Psoas muscle (tissue), 8 donors: ENCODE data around the gene HECW1. TPM values are rescaled to one million over a fixed set of nuclear protein-coding genes. Genes with fewer than 3 reads are reported as not detected.

ENCODE experiments used
- ATAC-seq, 4 donors: fragments of 200-7000 bp; cut with Tn5 transposase; one replicate each; pipeline ENCODE4 v1.9.1; 2020; ENCODE audit warnings: moderate library complexity in 3 of 4, mild to moderate bottlenecking in 2 of 4
- DNase-seq, 2 donors: peaks; one replicate each; pipeline ENCODE4 v3.0.0-alpha.2; 2020
- H3K27ac ChIP-seq: fragments of 200-600 bp; one replicate; pipeline ENCODE4 v1.8.0; 2022
- H3K27me3 ChIP-seq, 3 donors: fragments of 200-600 bp in 1 of 3; one replicate each; pipeline versions ENCODE4 v1.6.1 to v1.8.0; 2013 to 2022; ENCODE audit warnings: low read length in 2 of 3, mild to moderate bottlenecking in 2 of 3, moderate library complexity in 1 of 3; ENCODE audit not compliant: insufficient read depth in 3 of 3
- H3K36me3 ChIP-seq, 2 donors: fragments of 200-600 bp in 1 of 2; one replicate each; pipeline versions ENCODE4 v1.6.1 to v1.8.0; 2013 to 2022; ENCODE audit warnings: low read depth in 1 of 2, mild to moderate bottlenecking in 1 of 2, moderate library complexity in 1 of 2; ENCODE audit not compliant: insufficient read depth in 1 of 2
- H3K4me1 ChIP-seq: fragments of 200-600 bp; one replicate; pipeline ENCODE4 v1.8.0; 2022
- H3K4me3 ChIP-seq: fragments of 200-600 bp; one replicate; pipeline ENCODE4 v1.8.0; 2022; ENCODE audit warnings: mild to moderate bottlenecking
- H3K9me3 ChIP-seq: fragments of 200-600 bp; one replicate; pipeline ENCODE4 v1.8.0; 2022
- WGBS, 3 donors: extraction: QIAGEN DNeasy Blood & Tissue Kit; methylation state at CpG; one replicate each; pipeline versions ENCODE4 v1.1.6 to v1.1.7; 2013; 5-methylcytosine and 5-hydroxymethylcytosine counted together
- intact Hi-C, 2 donors: fragments of 100-400 bp; cut with DNase I; formaldehyde crosslinking; loops; one replicate each; pipeline versions ENCODE4 v1.11.0 to v1.14.2; 2022
- polyA plus RNA-seq, 3 donors: library from polyadenylated mRNA; stranded (reverse); fragments of 200-250 nt; gene quantifications; one replicate each; pipeline ENCODE4 v1.2.3, GENCODE V29; 2013
- total RNA-seq, 4 donors: library from RNA; stranded (reverse); fragmentation: NEBNext Ultra II Directional in 2 of 4; extraction: Animal tissue kit (Norgen Biotek cat#: 25700) in 2 of 4; gene quantifications; one replicate each; pipeline versions ENCODE4 v1.2.1 to v1.2.4, GENCODE V29; 2021 to 2023
- TF ChIP-seq, protein P1 (sequence below): fragments of 200-600 bp; IDR thresholded peaks from one replicate; pipeline ENCODE4 v1.8.0; 2022; ENCODE audit warnings: antibody characterized with exemption
- donor health status: healthy with polysubstance abuse.
- donor health status: DM: no; HTN: no; CAD: no; lungs with moderate emphysema.
- donor health status: Bipolar disorder and iron deficiency.
- donor health status: healthy.
- donor health status: DM: yes; HTN: yes; CAD: no.
- donor health status: DM: no; HTN: no; CAD: no.
- donor health status: DM: no; HTN: no; CAD: no.
- donor health status: DM: yes; HTN: yes; CAD: no.

Gene HECW1
- total and polyA plus RNA-seq, 7 donors = 0.07 to 2.8 (median 1.0) TPM

GRCh38 chr7:43406961-43407360 lies 294.5 kb downstream of the HECW1 start:
- TF ChIP-seq, protein P1, sequence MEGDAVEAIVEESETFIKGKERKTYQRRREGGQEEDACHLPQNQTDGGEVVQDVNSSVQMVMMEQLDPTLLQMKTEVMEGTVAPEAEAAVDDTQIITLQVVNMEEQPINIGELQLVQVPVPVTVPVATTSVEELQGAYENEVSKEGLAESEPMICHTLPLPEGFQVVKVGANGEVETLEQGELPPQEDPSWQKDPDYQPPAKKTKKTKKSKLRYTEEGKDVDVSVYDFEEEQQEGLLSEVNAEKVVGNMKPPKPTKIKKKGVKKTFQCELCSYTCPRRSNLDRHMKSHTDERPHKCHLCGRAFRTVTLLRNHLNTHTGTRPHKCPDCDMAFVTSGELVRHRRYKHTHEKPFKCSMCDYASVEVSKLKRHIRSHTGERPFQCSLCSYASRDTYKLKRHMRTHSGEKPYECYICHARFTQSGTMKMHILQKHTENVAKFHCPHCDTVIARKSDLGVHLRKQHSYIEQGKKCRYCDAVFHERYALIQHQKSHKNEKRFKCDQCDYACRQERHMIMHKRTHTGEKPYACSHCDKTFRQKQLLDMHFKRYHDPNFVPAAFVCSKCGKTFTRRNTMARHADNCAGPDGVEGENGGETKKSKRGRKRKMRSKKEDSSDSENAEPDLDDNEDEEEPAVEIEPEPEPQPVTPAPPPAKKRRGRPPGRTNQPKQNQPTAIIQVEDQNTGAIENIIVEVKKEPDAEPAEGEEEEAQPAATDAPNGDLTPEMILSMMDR = no peak
- 55 to 59% (median 57%) methylated on average over 5 of the region's 5 CpGs for WGBS, 3 donors
- ATAC-seq = no peak

DNA sequence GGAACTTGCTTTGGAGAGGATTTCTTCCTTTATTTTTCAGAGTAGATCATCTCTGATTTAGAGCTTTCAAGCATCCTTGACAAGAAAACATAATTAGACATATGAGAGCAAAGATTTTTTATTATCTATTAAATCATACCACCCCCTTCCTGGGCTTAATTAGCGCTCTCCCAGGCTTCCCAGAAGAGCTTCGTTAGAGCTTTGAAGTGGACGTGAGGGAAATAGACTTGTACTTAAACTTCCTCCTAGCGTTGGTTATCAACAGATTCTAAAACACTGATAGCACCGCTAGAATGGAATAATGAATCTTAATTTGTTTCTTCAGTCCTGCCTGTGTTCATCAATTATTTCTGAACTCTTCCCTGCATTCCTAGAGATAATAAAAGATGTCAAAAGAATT lies 296.5 kb downstream of the HECW1 start:
- Histone ChIP-seq H3K4me3 (no peak overlapping the region), H3K4me1 (no peaks in the 10 kb centered on the region), H3K36me3 (no peaks in the 10 kb centered on the region), H3K9me3 (no peaks in the 10 kb centered on the region), H3K27ac (no peak overlapping the region), H3K27me3 (no peaks in the 10 kb centered on the region)
- ATAC-seq = no peak
- TF ChIP-seq, protein P1 = no peak
- WGBS, 3 donors = 67 to 79% (median 70%) methylated on average over 5 of the region's 5 CpGs
- intact Hi-C loops = no loop called here
- no peak for DNase-seq

More at GRCh38 chr7:43406961-43407360, 294.5 kb downstream of the HECW1 start:
- Histone ChIP-seq H3K4me1 (no peaks in the 10 kb centered on the region), H3K9me3 (no peaks in the 10 kb centered on the region), H3K4me3 (no peak overlapping the region), H3K27ac (no peak overlapping the region), H3K36me3 (no peaks in the 10 kb centered on the region), H3K27me3 (no peaks in the 10 kb centered on the region)
- no peak for DNase-seq
- intact Hi-C loops = no loop called here

DNA sequence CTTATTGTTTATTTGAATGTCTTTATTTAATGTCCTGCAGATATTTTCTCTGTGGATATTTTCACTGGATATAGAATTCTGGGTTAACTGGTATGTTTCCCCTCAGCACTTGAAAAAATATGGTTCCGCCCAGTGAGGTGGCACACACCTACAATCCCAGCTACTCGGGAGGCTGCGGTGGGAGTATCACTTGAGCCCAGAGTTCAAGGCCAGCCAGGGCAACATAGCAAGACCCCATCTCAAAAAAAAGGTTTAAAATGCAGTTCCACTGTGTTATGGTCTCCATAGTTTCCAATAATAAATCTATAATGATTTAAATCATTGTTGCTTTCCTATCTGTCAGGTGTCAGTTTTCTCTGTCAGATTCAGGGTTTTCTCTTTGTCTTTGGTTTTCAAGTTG lies 305.0 kb downstream of the HECW1 start:
- ATAC-seq = no peak
- Histone ChIP-seq H3K4me1 (no peaks in the 10 kb centered on the region), H3K36me3 (no peaks in the 10 kb centered on the region), H3K27me3 (peaks cover 0 to 3% (median 0%) of the 10 kb centered on the region in 3 donors), H3K27ac (no peak overlapping the region), H3K4me3 (no peak overlapping the region), H3K9me3 (no peaks in the 10 kb centered on the region)
- no peak for DNase-seq
- intact Hi-C loops = no loop called here
- WGBS, 3 donors = 96 to 98% (median 98%) methylated on average over 3 of the region's 3 CpGs
- TF ChIP-seq, protein P1 = no peak

GRCh38 chr7:43430411-43430810 lies 318.0 kb downstream of the HECW1 start:
- Histone ChIP-seq H3K9me3 (no peaks in the 10 kb centered on the region), H3K4me3 (no peak overlapping the region), H3K27me3 (no peaks in the 10 kb centered on the region), H3K4me1 (no peaks in the 10 kb centered on the region), H3K27ac (no peak overlapping the region), H3K36me3 (no peaks in the 10 kb centered on the region)
- TF ChIP-seq, protein P1 = no peak
- intact Hi-C loops = no loop called here
- DNase-seq = no peak
- no peak for ATAC-seq
- 68 to 69% (median 69%) methylated on average over 2 of the region's 2 CpGs for WGBS, 3 donors

GRCh38 chr7:43431020-43431595 lies 318.7 kb downstream of the HECW1 start:
- Histone ChIP-seq H3K27me3 (no peaks in the 10 kb centered on the region), H3K4me3 (no peak overlapping the region), H3K27ac (no peak overlapping the region), H3K9me3 (no peaks in the 10 kb centered on the region), H3K36me3 (no peaks in the 10 kb centered on the region), H3K4me1 (no peaks in the 10 kb centered on the region)
- intact Hi-C loops = no loop called here
- WGBS, 3 donors = 63 to 72% (median 70%) methylated on average over 3 of the region's 3 CpGs
- DNase-seq (no peak), ATAC-seq (no peak)
- TF ChIP-seq, protein P1 = no peak
